SU-DHL-6 (cell line): Measurements from ENCODE around the gene DHRS12.

Source experiments
- H2AFZ ChIP-seq: fragments of 200-600 bp; sonication (generic); 2 replicates; pipeline ENCODE4 v1.6.1; 2014; ENCODE audit warnings: low read depth, mild to moderate bottlenecking, moderate library complexity, mixed read lengths, antibody characterized with exemption, low read length; ENCODE audit not compliant: severe bottlenecking
- H3F3A ChIP-seq: fragments of 200-600 bp; shearing (Covaris generic); 2 replicates; pipeline ENCODE4 v1.6.0; 2016; ENCODE audit warnings: antibody characterized with exemption, mild to moderate bottlenecking; ENCODE audit not compliant: insufficient read depth
- H3K27ac ChIP-seq: fragments of 200-600 bp; sonication (generic); 2 replicates; pipeline ENCODE4 v1.5.1; 2016; ENCODE audit warnings: low read depth, mild to moderate bottlenecking, low read length, moderate library complexity, mixed read lengths
- H3K27me3 ChIP-seq: fragments of 200-600 bp; sonication (generic), shearing (Covaris generic); 2 replicates; pipeline ENCODE4 v1.6.0; 2014; ENCODE audit warnings: mild to moderate bottlenecking, low read length
- H3K36me3 ChIP-seq: fragments of 200-600 bp; sonication (generic); 2 replicates; pipeline ENCODE4 v1.6.1; 2014; ENCODE audit warnings: mild to moderate bottlenecking, low read length, mixed read lengths
- H3K4me2 ChIP-seq: fragments of 300-600, 200-600 bp; shearing (Covaris generic), sonication (generic); 2 replicates; pipeline ENCODE4 v1.6.0; 2014; ENCODE audit warnings: low read length, low read depth, mild to moderate bottlenecking; ENCODE audit not compliant: poor library complexity, severe bottlenecking
- H3K4me3 ChIP-seq: fragments of 200-600 bp; sonication (generic); 2 replicates; pipeline ENCODE4 v1.5.1; 2014; ENCODE audit warnings: antibody characterized with exemption, low read length, mild to moderate bottlenecking, mixed read lengths; ENCODE audit not compliant: insufficient read depth, poor library complexity, severe bottlenecking
- H3K79me2 ChIP-seq: fragments of 200-600 bp; sonication (generic); 2 replicates; pipeline ENCODE4 v1.6.1; 2014; ENCODE audit warnings: mild to moderate bottlenecking, low read length, moderate library complexity; ENCODE audit not compliant: insufficient read depth
- H3K9ac ChIP-seq: fragments of 200-600 bp; sonication (generic); 2 replicates; pipeline ENCODE4 v1.7.0; 2014; ENCODE audit warnings: mild to moderate bottlenecking, low read length
- H3K9me2 ChIP-seq: fragments of 200-600 bp; sonication (generic); replicated peaks from 2 replicates; pipeline ENCODE4 v1.6.1; 2014; ENCODE audit warnings: low read length; ENCODE audit not compliant: insufficient read depth
- H3K9me3 ChIP-seq: fragments of 200-600 bp; sonication (generic); 2 replicates; pipeline ENCODE4 v1.6.1; 2014; ENCODE audit warnings: low read length, mixed read lengths; ENCODE audit not compliant: insufficient read depth
- H4K20me1 ChIP-seq: fragments of 200-600 bp; sonication (generic); 2 replicates; pipeline ENCODE4 v1.6.1; 2014; ENCODE audit warnings: low read depth, mild to moderate bottlenecking, antibody characterized with exemption, low read length, moderate library complexity, mixed read lengths
- EZH2phosphoT487 ChIP-seq: fragments of 200-600 bp; sonication (generic), shearing (Covaris generic); conservative IDR thresholded peaks from 2 replicates; pipeline ENCODE4 v1.6.1; 2018; ENCODE audit warnings: mild to moderate bottlenecking, antibody characterized with exemption, low read length, moderate library complexity, mixed read lengths
- TF ChIP-seq, protein P1 (sequence below): fragments of 200-600 bp; sonication (generic); IDR thresholded peaks from one replicate; pipeline ENCODE4 v1.5.1; 2017; ENCODE audit warnings: antibody characterized with exemption, mild to moderate bottlenecking, low read length, moderate library complexity; ENCODE audit not compliant: insufficient read depth, poor library complexity, severe bottlenecking

Gene DHRS12

DNA sequence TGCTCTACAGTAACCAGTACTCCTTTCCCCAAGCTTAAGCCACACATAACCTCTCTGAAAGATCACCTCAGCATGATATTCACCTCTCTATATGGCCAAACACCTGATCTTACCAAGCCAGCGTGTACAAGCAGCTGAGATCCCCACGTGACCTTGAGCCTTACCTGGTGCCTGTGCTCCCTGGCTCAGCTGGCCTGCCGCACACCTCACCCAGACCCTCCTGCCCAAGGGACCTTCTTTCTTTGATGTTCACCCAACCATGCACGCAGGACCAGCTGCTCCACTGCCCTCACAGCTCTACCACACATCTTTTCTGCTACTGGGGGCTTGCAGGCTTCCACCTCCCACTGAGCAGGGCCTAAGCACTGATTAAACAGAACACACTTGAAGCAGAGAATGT, 9.0 kb downstream of the DHRS12 start:
- no peak overlapping the region for H3K27ac ChIP-seq
- H3F3A ChIP-seq = peaks cover 6% of the 10 kb centered on the region; the same call in 1 of the 2 replicates
- no peaks in the 10 kb centered on the region for H3K36me3 ChIP-seq
- H3K4me3 ChIP-seq = no peak overlapping the region
- H3K79me2 ChIP-seq = no peaks in the 10 kb centered on the region
- no peaks in the 10 kb centered on the region for H3K9me2 ChIP-seq
- H2AFZ ChIP-seq = no peak overlapping the region
- no peaks in the 10 kb centered on the region for H3K9me3 ChIP-seq
- no peak overlapping the region for H3K4me2 ChIP-seq
- no peaks in the 10 kb centered on the region for H3K27me3 ChIP-seq
- H3K9ac ChIP-seq = no peak overlapping the region
- no peak for TF ChIP-seq EZH2phosphoT487
- TF ChIP-seq, protein P1, sequence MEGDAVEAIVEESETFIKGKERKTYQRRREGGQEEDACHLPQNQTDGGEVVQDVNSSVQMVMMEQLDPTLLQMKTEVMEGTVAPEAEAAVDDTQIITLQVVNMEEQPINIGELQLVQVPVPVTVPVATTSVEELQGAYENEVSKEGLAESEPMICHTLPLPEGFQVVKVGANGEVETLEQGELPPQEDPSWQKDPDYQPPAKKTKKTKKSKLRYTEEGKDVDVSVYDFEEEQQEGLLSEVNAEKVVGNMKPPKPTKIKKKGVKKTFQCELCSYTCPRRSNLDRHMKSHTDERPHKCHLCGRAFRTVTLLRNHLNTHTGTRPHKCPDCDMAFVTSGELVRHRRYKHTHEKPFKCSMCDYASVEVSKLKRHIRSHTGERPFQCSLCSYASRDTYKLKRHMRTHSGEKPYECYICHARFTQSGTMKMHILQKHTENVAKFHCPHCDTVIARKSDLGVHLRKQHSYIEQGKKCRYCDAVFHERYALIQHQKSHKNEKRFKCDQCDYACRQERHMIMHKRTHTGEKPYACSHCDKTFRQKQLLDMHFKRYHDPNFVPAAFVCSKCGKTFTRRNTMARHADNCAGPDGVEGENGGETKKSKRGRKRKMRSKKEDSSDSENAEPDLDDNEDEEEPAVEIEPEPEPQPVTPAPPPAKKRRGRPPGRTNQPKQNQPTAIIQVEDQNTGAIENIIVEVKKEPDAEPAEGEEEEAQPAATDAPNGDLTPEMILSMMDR = no peak
- H4K20me1 ChIP-seq = no peaks in the 10 kb centered on the region

- no peak overlapping the region for H3K9ac ChIP-seq
- H3K79me2 ChIP-seq = no peaks in the 10 kb centered on the region
- H3K9me3 ChIP-seq = no peaks in the 10 kb centered on the region
- H3K36me3 ChIP-seq = no peaks in the 10 kb centered on the region
- no peak overlapping the region for H3K4me3 ChIP-seq
- TF ChIP-seq, protein P1 = no peak
- no peak for TF ChIP-seq EZH2phosphoT487
- H3K9me2 ChIP-seq = no peaks in the 10 kb centered on the region
- H3K27me3 ChIP-seq = no peaks in the 10 kb centered on the region
- no peak overlapping the region for H2AFZ ChIP-seq
- no peak overlapping the region for H3K27ac ChIP-seq
- no peak overlapping the region for H3K4me2 ChIP-seq
- peaks cover 6% of the 10 kb centered on the region; the same call in 1 of the 2 replicates for H3F3A ChIP-seq
- no peaks in the 10 kb centered on the region for H4K20me1 ChIP-seq
Measured at GRCh38 chr13:51793570-51794271, 10.2 kb downstream of the DHRS12 start.

DNA sequence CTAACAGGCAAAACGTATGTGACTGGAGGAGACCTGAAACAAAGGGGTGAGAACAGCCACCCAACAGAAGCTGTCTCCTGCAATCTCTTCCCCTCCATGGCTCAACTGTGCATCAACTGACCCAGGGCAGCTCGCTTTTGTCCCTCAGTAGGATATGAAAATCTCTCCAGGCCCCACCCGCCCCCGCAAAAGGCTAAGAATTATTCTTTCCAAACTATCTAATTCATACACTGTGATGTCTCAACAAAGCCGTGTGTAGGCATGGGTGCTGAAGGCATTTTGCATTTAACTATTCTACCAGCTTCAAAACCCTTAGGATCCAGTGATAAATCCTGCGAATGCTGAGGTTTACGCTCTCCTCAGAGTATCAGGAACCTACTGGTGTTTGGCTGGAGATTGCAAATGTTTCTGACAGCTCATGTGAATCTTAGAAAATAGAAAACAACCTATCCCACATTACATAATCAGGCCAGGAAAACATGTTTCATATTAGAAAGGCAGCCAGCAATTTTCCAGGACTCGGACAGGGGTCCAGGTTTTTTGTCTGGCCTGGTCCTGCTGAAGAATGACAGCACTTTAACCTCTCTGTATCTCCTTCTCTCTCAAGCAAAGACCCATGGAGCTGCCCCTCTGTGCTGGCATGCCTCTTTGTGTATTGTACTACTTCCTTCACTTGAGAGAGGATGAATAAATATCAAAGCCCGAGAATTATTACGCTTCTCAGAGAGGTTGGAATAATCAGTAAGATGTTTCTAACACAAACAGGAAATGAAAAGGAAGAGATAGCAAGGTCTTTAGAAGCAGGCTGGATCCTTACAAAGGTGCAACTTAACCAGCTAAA, 17.3 kb downstream of the DHRS12 start:
- Histone ChIP-seq H3K9me2 (no peaks in the 10 kb centered on the region), H3K9me3 (no peaks in the 10 kb centered on the region), H3K36me3 (no peaks in the 10 kb centered on the region), H3K4me3 (no peak overlapping the region), H3K27me3 (no peaks in the 10 kb centered on the region), H3F3A (no peaks in the 10 kb centered on the region), H3K27ac (no peak overlapping the region), H4K20me1 (no peaks in the 10 kb centered on the region), H3K79me2 (no peaks in the 10 kb centered on the region), H3K9ac (no peak overlapping the region), H2AFZ (no peak overlapping the region), H3K4me2 (no peak overlapping the region)
- no peak for TF ChIP-seq EZH2phosphoT487
- TF ChIP-seq, protein P1 = no peak
